GM23248 (cell line): Measurements from ENCODE around the gene DTNA. TPM values are rescaled to one million over a fixed set of nuclear protein-coding genes. Genes with fewer than 3 reads are reported as not detected.
A peak's percentile ranks its signal among the peaks of the same experiment; 100 is the strongest.
"Not testable (repeated sequence)": the region's sequence is repeated elsewhere in the genome, so short reads cannot be mapped to it uniquely, and the experiment has no call there.

Experiments used
- DNase-seq: peaks from one replicate; pipeline ENCODE4 v3.0.0-alpha.2; 2015
- H2AFZ ChIP-seq: fragments of 200-600 bp; sonication (generic); 2 replicates; pipeline ENCODE4 v1.6.1; 2016; ENCODE audit warnings: antibody characterized with exemption
- H3F3A ChIP-seq: fragments of 200-600 bp; sonication (generic); 2 replicates; pipeline ENCODE4 v1.6.1; 2016; ENCODE audit warnings: mild to moderate bottlenecking, antibody characterized with exemption, mixed run types; ENCODE audit not compliant: insufficient read depth
- H3K27ac ChIP-seq: fragments of 200-600 bp; sonication (generic); 2 replicates; pipeline ENCODE4 v1.5.1; 2016; ENCODE audit warnings: mild to moderate bottlenecking
- H3K27me3 ChIP-seq: fragments of 200-600 bp; sonication (generic); replicated peaks from 2 replicates; pipeline ENCODE4 v1.6.1; 2016; ENCODE audit warnings: mild to moderate bottlenecking; ENCODE audit not compliant: insufficient read depth
- H3K36me3 ChIP-seq: fragments of 200-600 bp; sonication (generic); 2 replicates; pipeline ENCODE4 v1.6.1; 2016; ENCODE audit warnings: low read depth, mild to moderate bottlenecking
- H3K4me1 ChIP-seq: fragments of 200-600 bp; sonication (generic); 2 replicates; pipeline ENCODE4 v1.6.1; 2016; ENCODE audit warnings: mild to moderate bottlenecking; ENCODE audit not compliant: insufficient read depth
- H3K4me2 ChIP-seq: fragments of 200-600 bp; sonication (generic); one replicate; pipeline ENCODE4 v1.6.1; 2016; ENCODE audit warnings: mild to moderate bottlenecking; ENCODE audit not compliant: unreplicated experiment
- H3K4me3 ChIP-seq: fragments of 200-600 bp; sonication (generic); 2 replicates; pipeline ENCODE4 v1.5.1; 2016; ENCODE audit warnings: mild to moderate bottlenecking
- H3K79me2 ChIP-seq: fragments of 200-600 bp; sonication (generic); 2 replicates; pipeline ENCODE4 v1.6.1; 2016; ENCODE audit warnings: mild to moderate bottlenecking; ENCODE audit not compliant: insufficient read depth
- H3K9ac ChIP-seq: fragments of 200-600 bp; sonication (generic); 2 replicates; pipeline ENCODE4 v1.6.1; 2016; ENCODE audit warnings: mild to moderate bottlenecking
- H3K9me2 ChIP-seq: fragments of 200-600 bp; sonication (generic); 2 replicates; pipeline ENCODE4 v1.6.1; 2016; ENCODE audit warnings: mixed run types, mild to moderate bottlenecking, moderate library complexity; ENCODE audit not compliant: insufficient read depth
- H3K9me3 ChIP-seq: fragments of 200-600 bp; sonication (generic); one replicate; pipeline ENCODE4 v1.6.1; 2017; ENCODE audit warnings: low read depth
- H4K20me1 ChIP-seq: fragments of 200-600 bp; sonication (generic); 2 replicates; pipeline ENCODE4 v1.6.0; 2016; ENCODE audit not compliant: insufficient read depth
- EZH2 ChIP-seq: fragments of 200-600 bp; sonication (generic); IDR thresholded peaks from 2 replicates; pipeline ENCODE4 v1.6.1; 2018; ENCODE audit warnings: antibody characterized with exemption, mild to moderate bottlenecking; ENCODE audit not compliant: insufficient read depth, poor library complexity, severe bottlenecking
- EZH2phosphoT487 ChIP-seq: fragments of 200-600 bp; sonication (generic); IDR thresholded peaks from 2 replicates; pipeline ENCODE4 v1.6.1; 2018; ENCODE audit warnings: antibody characterized with exemption, moderate library complexity, mild to moderate bottlenecking, low read depth; ENCODE audit not compliant: insufficient read depth
- WGBS, 2 experiments: methylation state at CpG; one replicate each; pipeline ENCODE4 v1.1.6; 2015 to 2017; ENCODE audit warnings: low lambda C conversion rate in 2 of 2, low coverage in 1 of 2; ENCODE audit errors: missing lambda C conversion rate in 2 of 2; 5-methylcytosine and 5-hydroxymethylcytosine counted together
- in situ Hi-C: fragments of 300-500 bp; cut with MboI; formaldehyde crosslinking; loops from 2 replicates; pipeline ENCODE4 v1.15.0; 2020
- polyA plus RNA-seq: library from polyadenylated mRNA; unstranded; fragments of >200 nt; fragmentation: Nextera tagmentation; extraction: Ambion mirVana; gene quantifications from 2 replicates; pipeline ENCODE4 v1.2.1, GENCODE V29; 2016
- total RNA-seq: library from RNA; depleted of rRNA; stranded (reverse); fragments of >200 nt; shearing (Covaris generic); gene quantifications from 2 replicates; pipeline ENCODE4 v1.2.3, GENCODE V29; 2014

Gene DTNA
- total and polyA plus RNA-seq, 2 experiments from 2014 or later, result 4.2 to 5.5 TPM

GRCh38 chr18:34718610-34719009, 8.5 kb downstream of the DTNA start:
- no peak overlapping the region for H3K9ac ChIP-seq
- no peak overlapping the region for H3K27ac ChIP-seq
- H3K4me2 ChIP-seq, result no peak overlapping the region
- WGBS, 2 experiments, result 24 to 30% methylated on average over 1 of the region's 1 CpG
- no peaks in the 10 kb centered on the region for H4K20me1 ChIP-seq
- no peaks in the 10 kb centered on the region for H3K9me3 ChIP-seq
- H3K27me3 ChIP-seq, result no peaks in the 10 kb centered on the region
- H3K36me3 ChIP-seq, result no peaks in the 10 kb centered on the region
- no peaks in the 10 kb centered on the region for H3K9me2 ChIP-seq
- TF ChIP-seq EZH2 (no peak), EZH2phosphoT487 (no peak)
- DNase-seq, result peak; percentile 4
- H3F3A ChIP-seq, result no peaks in the 10 kb centered on the region
- in situ Hi-C loops, result no loop called here
- no peaks in the 10 kb centered on the region for H3K79me2 ChIP-seq
- H3K4me1 ChIP-seq, result no peaks in the 10 kb centered on the region
- H2AFZ ChIP-seq, result no peak overlapping the region
- no peak overlapping the region for H3K4me3 ChIP-seq

- Histone ChIP-seq H3K9ac (no peak overlapping the region), H2AFZ (no peak overlapping the region), H3K27me3 (no peaks in the 10 kb centered on the region), H3K9me2 (no peaks in the 10 kb centered on the region), H3K4me2 (no peak overlapping the region), H3K79me2 (no peaks in the 10 kb centered on the region), H4K20me1 (no peaks in the 10 kb centered on the region), H3K4me3 (no peak overlapping the region), H3K4me1 (no peaks in the 10 kb centered on the region), H3K36me3 (no peaks in the 10 kb centered on the region), H3F3A (no peaks in the 10 kb centered on the region), H3K9me3 (no peaks in the 10 kb centered on the region), H3K27ac (no peak overlapping the region)
- no peak for TF ChIP-seq EZH2
- TF ChIP-seq EZH2phosphoT487, result no peak
- in situ Hi-C loops, result no loop called here
- 100% methylated on average over 1 of the region's 1 CpG for WGBS, 2 experiments
- DNase-seq, result no peak
Measured at GRCh38 chr18:34720220-34720619, 10.1 kb downstream of the DTNA start.

GRCh38 chr18:34723143-34723542, 13.0 kb downstream of the DTNA start:
- H3K79me2 ChIP-seq, result no peaks in the 10 kb centered on the region
- in situ Hi-C loops, result no loop called here
- H3K9me2 ChIP-seq, result no peaks in the 10 kb centered on the region
- H3K4me1 ChIP-seq, result no peaks in the 10 kb centered on the region
- H3K27ac ChIP-seq, result no peak overlapping the region
- no peaks in the 10 kb centered on the region for H4K20me1 ChIP-seq
- TF ChIP-seq EZH2 (no peak), EZH2phosphoT487 (no peak)
- no peak overlapping the region for H3K9ac ChIP-seq
- H2AFZ ChIP-seq, result no peak overlapping the region
- no peak overlapping the region for H3K4me2 ChIP-seq
- H3K4me3 ChIP-seq, result no peak overlapping the region
- H3K36me3 ChIP-seq, result no peaks in the 10 kb centered on the region
- H3K27me3 ChIP-seq, result no peaks in the 10 kb centered on the region
- no peaks in the 10 kb centered on the region for H3K9me3 ChIP-seq
- H3F3A ChIP-seq, result no peaks in the 10 kb centered on the region
- peak; percentile 17 for DNase-seq
- 53 to 62% methylated on average over 3 of the region's 3 CpGs for WGBS, 2 experiments

- H3K9me3 ChIP-seq, H3K79me2 ChIP-seq, H3K4me3 ChIP-seq, H3F3A ChIP-seq, DNase-seq, H4K20me1 ChIP-seq, H3K27me3 ChIP-seq, in situ Hi-C loops, H2AFZ ChIP-seq, H3K9ac ChIP-seq, H3K4me1 ChIP-seq, H3K9me2 ChIP-seq, H3K36me3 ChIP-seq, H3K4me2 ChIP-seq, H3K27ac ChIP-seq: not testable (repeated sequence)
- 88 to 91% methylated on average over 6 of the region's 6 CpGs for WGBS, 2 experiments
Measured at GRCh38 chr18:34725737-34726136, 15.6 kb downstream of the DTNA start.

- no peak for TF ChIP-seq EZH2
- TF ChIP-seq EZH2phosphoT487, result no peak
- Histone ChIP-seq H3K79me2 (no peaks in the 10 kb centered on the region), H3K27me3 (no peaks in the 10 kb centered on the region), H3F3A (no peaks in the 10 kb centered on the region), H3K4me2 (no peak overlapping the region), H4K20me1 (no peaks in the 10 kb centered on the region), H2AFZ (no peak overlapping the region), H3K4me3 (no peak overlapping the region), H3K9ac (no peak overlapping the region), H3K9me2 (no peaks in the 10 kb centered on the region), H3K9me3 (no peaks in the 10 kb centered on the region), H3K27ac (no peak overlapping the region), H3K4me1 (no peaks in the 10 kb centered on the region), H3K36me3 (no peaks in the 10 kb centered on the region; the same call in 1 of the 2 replicates)
- in situ Hi-C loops, result no loop called here
- no peak for DNase-seq
- WGBS, 2 experiments, result 66 to 67% methylated on average over 5 of the region's 5 CpGs
Measured at GRCh38 chr18:34726286-34727004, 16.3 kb downstream of the DTNA start.
